HFFc6 (cell line): ENCODE measurements around the gene FSIP1. TPM values are rescaled to one million over a fixed set of nuclear protein-coding genes. Genes with fewer than 3 reads are reported as not detected.

Experiments used
- DNase-seq: peaks from one replicate; pipeline ENCODE4 v3.0.0-alpha.2; 2018
- H3K27ac Mint-ChIP-seq: 2 replicates; pipeline ENCODE4 v1.8.0; 2020; ENCODE audit warnings: mild to moderate bottlenecking, mixed read lengths
- H3K27me3 Mint-ChIP-seq: 2 replicates; pipeline ENCODE4 v1.8.0; 2021; ENCODE audit warnings: mild to moderate bottlenecking, moderate library complexity, mixed read lengths; ENCODE audit not compliant: insufficient read depth
- H3K36me3 Mint-ChIP-seq: 2 replicates; pipeline ENCODE4 v1.8.0; 2021; ENCODE audit warnings: low read depth, mixed read lengths
- H3K4me1 Mint-ChIP-seq: 2 replicates; pipeline ENCODE4 v1.8.0; 2020; ENCODE audit warnings: low read depth, mixed read lengths
- H3K4me3 Mint-ChIP-seq: 2 replicates; pipeline ENCODE4 v1.8.0; 2020; ENCODE audit warnings: mild to moderate bottlenecking, moderate library complexity, mixed read lengths
- H3K9me3 Mint-ChIP-seq: 2 replicates; pipeline ENCODE4 v1.8.0; 2020; ENCODE audit warnings: mild to moderate bottlenecking, mixed read lengths
- long read RNA-seq: library from polyadenylated mRNA; unstranded; transcript quantifications from one replicate; pipeline ENCODE4 v2.0.0, GENCODE V29; 2019
- total RNA-seq, 6 experiments: library from RNA; stranded (reverse); fragmentation: NEBNext Ultra II Directional; extraction: Animal tissue kit (Norgen Biotek cat#: 25700); gene quantifications; 2 replicates in 1 of 6; 3 replicates in 5 of 6; pipeline ENCODE4 v1.2.3, GENCODE V29; 2021
- TF ChIP-seq, protein P1 (sequence below): fragments of 200-600 bp; sonication (generic); IDR thresholded peaks from 2 replicates; pipeline ENCODE4 v1.5.0; 2021; ENCODE audit warnings: antibody characterized with exemption, mild to moderate bottlenecking

Gene FSIP1
- total RNA-seq: 1 to 10 TPM; 1.2 to 2.0 (median 1.3) TPM
- long read RNA-seq, partial matches to known transcripts: 1 of 104 reads
- long read RNA-seq, other reads (novel, unspliced or antisense): 102 of 104 reads

DNA sequence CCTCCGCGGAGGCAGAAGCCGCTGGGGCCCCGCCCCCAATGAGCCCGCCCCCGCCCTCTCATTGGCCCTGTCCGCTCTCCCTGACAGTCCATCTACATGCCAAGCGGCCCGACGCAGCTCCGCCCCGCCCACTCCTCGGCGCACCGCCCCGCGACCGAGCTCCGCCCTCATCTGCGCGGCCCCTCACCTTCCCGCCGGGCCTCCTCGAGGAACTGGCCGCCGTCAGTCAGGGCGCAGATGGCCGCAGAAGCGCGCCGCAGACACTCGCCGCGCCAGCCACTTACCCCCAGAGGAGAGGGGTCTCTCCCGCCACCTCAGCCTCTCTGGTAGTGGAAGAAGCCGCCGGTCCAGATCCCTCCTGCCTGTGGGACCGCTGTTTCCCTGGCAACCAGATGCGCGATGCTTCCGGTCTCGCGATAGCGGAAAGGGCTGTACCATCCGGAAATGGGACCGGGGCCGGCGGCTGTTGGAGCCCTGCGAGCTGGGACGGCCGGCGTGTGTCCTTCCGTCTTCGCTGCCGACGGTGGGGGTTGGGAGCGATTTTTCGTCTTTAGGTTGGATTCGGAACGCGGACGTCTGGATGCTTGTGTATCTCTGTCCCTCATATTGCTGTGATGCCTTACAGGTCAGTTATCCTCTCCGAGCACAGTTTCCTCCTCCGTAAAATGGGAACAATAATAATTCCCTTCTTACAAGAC is at the start of gene FSIP1:
TSS of gene FSIP1 (minus strand) at position 401 of the 698 bp plus-strand sequence. CDS start 6,317 bp downstream, outside the sequence.
- DNase-seq: peak; percentile 97
- Mint-ChIP-seq H3K4me1 (peaks cover 47% of the 10 kb centered on the region), H3K9me3 (peaks cover 11% of the 10 kb centered on the region), H3K4me3 (peak within 1 kb of the TSS; percentile 89), H3K27ac (peak within 1 kb of the TSS; percentile 76), H3K36me3 (peaks cover 14% of the 10 kb centered on the region), H3K27me3 (peaks cover 6% of the 10 kb centered on the region)
- TF ChIP-seq, protein P1, sequence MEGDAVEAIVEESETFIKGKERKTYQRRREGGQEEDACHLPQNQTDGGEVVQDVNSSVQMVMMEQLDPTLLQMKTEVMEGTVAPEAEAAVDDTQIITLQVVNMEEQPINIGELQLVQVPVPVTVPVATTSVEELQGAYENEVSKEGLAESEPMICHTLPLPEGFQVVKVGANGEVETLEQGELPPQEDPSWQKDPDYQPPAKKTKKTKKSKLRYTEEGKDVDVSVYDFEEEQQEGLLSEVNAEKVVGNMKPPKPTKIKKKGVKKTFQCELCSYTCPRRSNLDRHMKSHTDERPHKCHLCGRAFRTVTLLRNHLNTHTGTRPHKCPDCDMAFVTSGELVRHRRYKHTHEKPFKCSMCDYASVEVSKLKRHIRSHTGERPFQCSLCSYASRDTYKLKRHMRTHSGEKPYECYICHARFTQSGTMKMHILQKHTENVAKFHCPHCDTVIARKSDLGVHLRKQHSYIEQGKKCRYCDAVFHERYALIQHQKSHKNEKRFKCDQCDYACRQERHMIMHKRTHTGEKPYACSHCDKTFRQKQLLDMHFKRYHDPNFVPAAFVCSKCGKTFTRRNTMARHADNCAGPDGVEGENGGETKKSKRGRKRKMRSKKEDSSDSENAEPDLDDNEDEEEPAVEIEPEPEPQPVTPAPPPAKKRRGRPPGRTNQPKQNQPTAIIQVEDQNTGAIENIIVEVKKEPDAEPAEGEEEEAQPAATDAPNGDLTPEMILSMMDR: no peak

DNA sequence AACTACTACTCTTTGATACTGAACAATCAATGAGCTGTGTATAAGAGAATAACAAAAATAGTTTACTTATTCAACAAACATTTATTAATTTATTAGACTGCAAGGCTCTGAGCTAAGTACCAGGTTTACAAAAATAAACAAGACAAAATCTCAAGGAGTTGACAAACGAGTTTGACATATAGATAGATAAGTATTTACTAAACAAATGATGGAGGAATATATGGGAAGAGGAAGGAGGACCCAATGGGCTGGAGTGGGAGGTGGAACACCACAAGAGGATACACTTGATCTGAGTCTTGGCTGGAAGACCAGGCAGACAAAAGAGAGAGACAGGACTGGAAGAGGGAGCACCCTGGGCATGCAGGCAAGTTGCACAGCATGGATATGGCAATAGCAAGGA is 47.5 kb upstream of the FSIP1 start:
- TF ChIP-seq, protein P1: no peak
- Mint-ChIP-seq H3K27ac (peak overlapping the region; percentile 6; the same call in 1 of the 2 replicates), H3K4me3 (no peak overlapping the region), H3K36me3 (peaks cover 41% of the 10 kb centered on the region), H3K9me3 (peaks cover 5% of the 10 kb centered on the region), H3K4me1 (peaks cover 83% of the 10 kb centered on the region), H3K27me3 (peaks cover 9% of the 10 kb centered on the region; the same call in 1 of the 2 replicates)
- DNase-seq: no peak

DNA sequence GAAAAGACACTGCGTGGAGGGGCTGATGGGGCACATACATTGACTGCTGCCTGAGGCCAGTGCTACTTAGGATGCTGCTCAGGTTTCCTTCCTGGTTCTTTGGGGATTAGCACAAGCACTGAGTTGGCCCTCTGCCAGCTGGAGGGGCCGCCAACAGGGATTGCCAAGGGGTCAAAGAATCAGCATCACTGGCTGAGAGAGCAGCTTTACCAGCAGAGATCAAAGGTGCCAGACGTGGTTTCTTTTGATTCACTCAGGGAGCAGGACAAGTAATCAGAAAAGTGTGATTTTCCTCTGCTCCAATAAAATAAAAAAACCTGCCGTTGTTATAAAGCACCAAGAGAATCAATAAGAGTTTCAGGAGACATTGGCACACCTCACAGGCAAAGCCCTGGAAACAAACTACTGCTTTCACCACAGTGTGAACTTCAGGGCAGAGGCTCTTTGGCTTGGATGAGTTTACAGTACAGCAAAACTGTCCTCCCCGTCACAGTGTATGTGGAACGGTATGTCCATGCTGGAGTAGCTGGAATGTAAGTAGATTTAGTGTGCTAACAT is 45.8 kb upstream of the FSIP1 start:
- peak overlapping the region; percentile 29; the same call in 1 of the 2 replicates for H3K27ac Mint-ChIP-seq
- TF ChIP-seq, protein P1: no peak

DNA sequence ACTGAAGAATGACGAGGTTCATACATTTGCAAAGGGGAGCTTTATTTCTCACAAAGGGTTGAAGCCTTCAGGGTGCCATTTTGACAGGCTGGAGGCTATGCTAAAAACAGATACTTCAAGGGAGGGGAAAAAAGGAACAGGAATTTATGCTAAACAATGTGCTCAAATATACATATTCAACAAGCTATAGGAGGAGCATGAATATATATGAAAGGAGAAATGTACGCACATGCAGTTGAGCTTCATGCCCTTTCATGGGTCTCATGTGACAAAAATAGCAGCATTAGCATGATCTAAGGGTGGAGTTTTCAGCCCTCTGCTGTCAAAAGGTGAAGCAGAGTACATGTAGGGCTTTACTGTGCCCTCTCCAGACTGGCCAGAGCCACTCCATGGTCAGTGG is 44.3 kb upstream of the FSIP1 start:
- DNase-seq: no peak
- Mint-ChIP-seq H3K27ac (no peak overlapping the region), H3K27me3 (peaks cover 15% of the 10 kb centered on the region), H3K9me3 (peaks cover 5% of the 10 kb centered on the region), H3K36me3 (peaks cover 49% of the 10 kb centered on the region), H3K4me1 (peaks cover 73% of the 10 kb centered on the region), H3K4me3 (no peak overlapping the region)
- TF ChIP-seq, protein P1: no peak

More for the DNA sequence above, 45.8 kb upstream of the FSIP1 start:
- H3K9me3 Mint-ChIP-seq: peaks cover 5% of the 10 kb centered on the region
- H3K36me3 Mint-ChIP-seq: peaks cover 51% of the 10 kb centered on the region
- H3K4me3 Mint-ChIP-seq: no peak overlapping the region; the same call in 1 of the 2 replicates
- peaks cover 14% of the 10 kb centered on the region for H3K27me3 Mint-ChIP-seq
- peaks cover 80% of the 10 kb centered on the region for H3K4me1 Mint-ChIP-seq
- peak; percentile 31 for DNase-seq

DNA sequence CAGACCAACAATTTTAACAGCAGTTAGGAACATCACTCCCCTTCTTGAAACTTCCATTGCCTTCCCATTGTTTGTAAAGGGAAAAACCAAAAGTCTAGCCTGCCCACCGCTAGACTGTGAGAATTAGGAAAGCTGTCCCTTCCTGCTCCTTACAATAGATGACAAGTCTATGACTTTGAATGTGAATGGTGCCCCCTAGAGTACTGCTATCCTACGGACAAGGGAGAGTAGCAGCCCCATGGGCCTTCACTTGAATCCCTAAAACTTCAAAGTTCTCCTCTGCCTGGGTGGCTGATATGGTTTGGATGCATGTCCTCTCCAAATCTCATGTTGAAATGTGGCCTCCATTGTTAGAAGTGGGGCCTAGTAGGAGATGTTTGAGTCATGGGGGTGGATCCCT is 41.0 kb upstream of the FSIP1 start:
- Mint-ChIP-seq H3K9me3 (peaks cover 5% of the 10 kb centered on the region), H3K4me1 (peaks cover 65% of the 10 kb centered on the region), H3K27me3 (peaks cover 12% of the 10 kb centered on the region), H3K4me3 (no peak overlapping the region), H3K36me3 (peaks cover 45% of the 10 kb centered on the region), H3K27ac (peak overlapping the region; percentile 30; the same call in 1 of the 2 replicates)
- TF ChIP-seq, protein P1: no peak
- no peak for DNase-seq
